ENCODE results near the gene RAB3A.

DNA sequence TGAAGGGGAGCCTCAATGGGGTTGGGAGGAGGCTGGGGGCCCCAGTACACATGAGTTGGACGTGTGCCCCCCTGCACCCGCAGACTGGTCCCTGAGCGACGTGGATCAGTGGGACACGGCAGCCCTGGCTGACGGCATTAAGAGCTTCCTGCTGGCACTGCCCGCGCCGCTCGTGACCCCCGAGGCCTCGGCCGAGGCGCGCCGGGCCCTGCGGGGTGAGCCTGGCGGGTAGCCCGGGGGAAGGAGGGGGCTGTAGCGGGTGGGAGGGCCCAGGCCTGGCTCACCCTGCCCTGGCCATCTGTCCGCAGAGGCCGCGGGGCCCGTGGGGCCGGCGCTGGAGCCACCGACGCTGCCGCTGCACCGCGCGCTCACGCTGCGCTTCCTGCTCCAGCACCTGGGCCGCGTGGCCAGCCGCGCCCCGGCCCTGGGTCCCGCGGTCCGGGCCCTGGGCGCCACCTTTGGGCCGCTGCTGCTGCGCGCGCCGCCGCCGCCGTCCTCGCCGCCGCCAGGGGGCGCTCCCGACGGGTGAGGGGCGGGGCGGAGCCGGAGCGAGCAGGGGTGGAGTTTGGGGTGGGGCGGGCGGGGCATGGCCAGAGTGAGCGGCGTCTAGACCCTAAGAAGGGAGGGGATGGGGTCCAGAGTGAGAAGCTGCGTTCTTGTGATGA is 42.7 kb downstream of the RAB3A start:
- TF ChIP-seq EZH2phosphoT487 (IDR thresholded peaks at IDR 0.05; ENCODE audit: insufficient read depth, low read depth) (no peak), EZH2 (IDR thresholded peaks at IDR 0.05; ENCODE audit: insufficient read depth, poor library complexity, severe bottlenecking) (no peak)

Measured in GM23248 (cell line).